Measurements from ENCODE around the gene SORCS2.

SORCS2 gene

GRCh38 chr4:7294176-7294756 lies 101.9 kb downstream of the SORCS2 start:
- DNase-seq = no peak

GRCh38 chr4:7295197-7295910 lies 103.0 kb downstream of the SORCS2 start:
- DNase-seq = no peak

- no peak for DNase-seq
Observed at GRCh38 chr4:7295911-7296660, 103.7 kb downstream of the SORCS2 start.

- DNase-seq = no peak
Observed at GRCh38 chr4:7296661-7297335, 104.5 kb downstream of the SORCS2 start.

GRCh38 chr4:7297374-7297773 lies 105.0 kb downstream of the SORCS2 start:
- no peak for DNase-seq

- DNase-seq = no peak
Observed at GRCh38 chr4:7297881-7298280, 105.5 kb downstream of the SORCS2 start.

- no peak for DNase-seq
Observed at GRCh38 chr4:7298619-7299009, 106.3 kb downstream of the SORCS2 start.

GRCh38 chr4:7299010-7299907 lies 106.9 kb downstream of the SORCS2 start:
- no peak for DNase-seq

- DNase-seq = no peak
Observed at GRCh38 chr4:7299908-7300710, 107.8 kb downstream of the SORCS2 start.

GRCh38 chr4:7300711-7301095 lies 108.4 kb downstream of the SORCS2 start:
- no peak for DNase-seq

- DNase-seq = no peak
Observed at GRCh38 chr4:7301126-7301785, 108.9 kb downstream of the SORCS2 start.

GRCh38 chr4:7301846-7302630 lies 109.7 kb downstream of the SORCS2 start:
- DNase-seq = no peak

GRCh38 chr4:7302781-7303404 lies 110.6 kb downstream of the SORCS2 start:
- DNase-seq = no peak

- DNase-seq = no peak
Observed at GRCh38 chr4:7303561-7303960, 111.2 kb downstream of the SORCS2 start.

- no peak for DNase-seq
Observed at GRCh38 chr4:7304436-7304835, 112.1 kb downstream of the SORCS2 start.

GRCh38 chr4:7306021-7306965 lies 114.0 kb downstream of the SORCS2 start:
- DNase-seq = no peak

- DNase-seq = no peak
Observed at GRCh38 chr4:7306986-7307385, 114.6 kb downstream of the SORCS2 start.

- no peak for DNase-seq
Observed at GRCh38 chr4:7307394-7308099, 115.2 kb downstream of the SORCS2 start.
